ENCODE results near the gene CRACDL. TPM values are rescaled to one million over a fixed set of nuclear protein-coding genes. Genes with fewer than 3 reads are reported as not detected.
"Not testable (repeated sequence)": the region's sequence is repeated elsewhere in the genome, so short reads cannot be mapped to it uniquely, and the experiment has no call there.

Gene CRACDL
- total RNA-seq, 4 donors from 2014 or later, result 7.2 to 19.0 (median 15.4) TPM

DNA sequence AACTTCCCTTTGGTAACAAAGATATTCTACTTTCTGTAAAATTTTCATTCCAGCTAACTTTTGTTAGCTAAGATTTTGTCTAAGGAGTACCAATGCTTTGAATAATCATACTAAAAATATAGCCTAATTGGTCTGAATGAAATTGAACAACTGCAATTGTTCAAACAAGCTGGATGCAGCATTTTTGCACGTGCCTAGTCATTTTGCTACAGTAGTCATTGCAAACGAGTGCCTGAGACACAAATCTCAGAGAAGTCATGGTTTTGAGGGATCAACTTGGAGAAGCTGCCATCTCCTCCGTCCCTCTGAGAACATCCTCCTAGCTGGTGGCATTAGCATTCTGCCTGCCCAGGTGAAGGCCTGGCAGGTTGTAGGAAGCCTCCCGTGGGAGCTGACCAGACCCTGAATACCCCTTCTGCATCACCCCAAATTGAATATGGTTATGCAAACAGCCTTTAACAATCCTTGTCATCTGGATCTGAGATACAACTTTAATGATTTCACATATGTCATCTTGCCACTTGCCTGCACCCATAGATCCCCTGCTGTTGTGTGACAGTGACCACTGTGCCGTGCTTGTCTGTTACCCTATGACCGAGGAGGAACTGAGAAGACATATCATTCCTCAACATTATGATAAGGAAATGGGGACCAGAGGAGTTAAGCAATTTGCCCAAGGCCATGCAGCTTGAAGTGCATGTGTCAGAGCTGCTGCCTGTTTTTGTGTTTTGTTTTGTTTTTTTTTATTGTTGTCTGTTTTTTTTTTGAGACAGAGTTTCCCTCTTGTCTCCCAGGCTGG lies 176.0 kb downstream of the CRACDL start:
- H3K4me1 ChIP-seq, result peaks cover 0 to 26% (median 19%) of the 10 kb centered on the region in 4 donors
- no peaks in the 10 kb centered on the region for H3K9me3 ChIP-seq
- H3K27me3 ChIP-seq, result no peaks in the 10 kb centered on the region
- no peak overlapping the region for H3K4me3 ChIP-seq
- DNase-seq (ENCODE audit: low spot score in 2 of 2), result no peak
- H3K27ac ChIP-seq, result no peak overlapping the region
- TF ChIP-seq EP300 (IDR thresholded peaks at IDR 0.05) (no peak), POLR2A (IDR thresholded peaks at IDR 0.05) (no peak)
- TF ChIP-seq, protein P1, sequence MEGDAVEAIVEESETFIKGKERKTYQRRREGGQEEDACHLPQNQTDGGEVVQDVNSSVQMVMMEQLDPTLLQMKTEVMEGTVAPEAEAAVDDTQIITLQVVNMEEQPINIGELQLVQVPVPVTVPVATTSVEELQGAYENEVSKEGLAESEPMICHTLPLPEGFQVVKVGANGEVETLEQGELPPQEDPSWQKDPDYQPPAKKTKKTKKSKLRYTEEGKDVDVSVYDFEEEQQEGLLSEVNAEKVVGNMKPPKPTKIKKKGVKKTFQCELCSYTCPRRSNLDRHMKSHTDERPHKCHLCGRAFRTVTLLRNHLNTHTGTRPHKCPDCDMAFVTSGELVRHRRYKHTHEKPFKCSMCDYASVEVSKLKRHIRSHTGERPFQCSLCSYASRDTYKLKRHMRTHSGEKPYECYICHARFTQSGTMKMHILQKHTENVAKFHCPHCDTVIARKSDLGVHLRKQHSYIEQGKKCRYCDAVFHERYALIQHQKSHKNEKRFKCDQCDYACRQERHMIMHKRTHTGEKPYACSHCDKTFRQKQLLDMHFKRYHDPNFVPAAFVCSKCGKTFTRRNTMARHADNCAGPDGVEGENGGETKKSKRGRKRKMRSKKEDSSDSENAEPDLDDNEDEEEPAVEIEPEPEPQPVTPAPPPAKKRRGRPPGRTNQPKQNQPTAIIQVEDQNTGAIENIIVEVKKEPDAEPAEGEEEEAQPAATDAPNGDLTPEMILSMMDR (IDR thresholded peaks at IDR 0.05), result no peak
- WGBS, 2 donors, result 57 to 63% methylated on average over 6 of the region's 6 CpGs
- no peaks in the 10 kb centered on the region for H3K36me3 ChIP-seq

DNA sequence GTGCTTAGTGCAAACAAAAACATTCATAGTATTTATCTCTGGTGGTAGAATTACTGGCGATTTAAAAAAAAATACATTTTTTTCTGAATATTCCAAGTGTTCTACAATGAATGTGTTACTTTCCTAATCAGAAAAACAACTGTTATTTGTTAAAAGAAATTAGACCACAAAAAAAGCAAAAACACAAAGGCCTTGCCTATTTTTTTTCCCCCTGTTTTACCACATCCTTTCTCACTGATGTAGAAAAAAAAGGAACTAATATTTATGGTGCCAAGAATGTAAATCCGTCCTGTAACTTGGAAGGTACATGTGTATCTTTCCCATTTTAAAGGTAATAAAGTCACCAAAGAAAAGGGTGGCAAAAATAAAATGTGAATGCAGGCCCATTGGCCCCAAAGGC lies 176.7 kb downstream of the CRACDL start:
- H3K4me3 ChIP-seq, result no peak overlapping the region
- WGBS, 2 donors, result 67 to 68% methylated on average over 2 of the region's 2 CpGs

DNA sequence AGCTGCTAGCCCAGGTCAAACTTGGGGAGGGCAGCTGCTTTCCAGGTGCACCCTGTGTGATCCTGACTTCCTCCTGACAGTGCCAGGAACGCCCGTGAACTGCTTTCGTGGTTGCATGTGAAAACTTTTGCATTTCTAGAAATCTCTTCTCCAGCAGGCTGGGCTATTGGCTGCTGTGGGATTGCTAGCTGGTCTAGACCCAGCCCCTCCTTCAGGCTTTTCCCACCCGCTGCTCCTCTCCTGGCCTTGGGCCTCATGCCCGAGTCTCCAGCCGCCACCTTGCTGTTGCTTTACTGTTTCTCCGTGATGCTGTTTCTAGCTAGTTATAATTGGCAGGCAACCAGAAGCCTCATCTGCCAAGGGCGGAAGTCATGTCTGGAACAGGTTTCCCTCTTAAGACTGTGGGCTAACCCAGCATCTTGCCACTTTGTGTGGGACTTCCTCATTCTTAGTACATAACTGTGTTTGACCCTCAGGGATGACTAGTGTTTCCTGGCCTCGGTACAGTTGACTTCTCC lies 178.1 kb downstream of the CRACDL start:
- peak; percentile 26 to 74 for DNase-seq (ENCODE audit: low spot score in 2 of 2)
- 38 to 52% methylated on average over 9 of the region's 9 CpGs for WGBS, 2 donors
- no peaks in the 10 kb centered on the region for H3K36me3 ChIP-seq
- H3K4me3 ChIP-seq, result no peak overlapping the region
- H3K9me3 ChIP-seq, result no peaks in the 10 kb centered on the region
- H3K4me1 ChIP-seq, result peaks cover 0 to 26% (median 17%) of the 10 kb centered on the region in 4 donors
- peak overlapping the region in 3 of 4 donors; percentile 5 to 64 (median 23) for H3K27ac ChIP-seq
- TF ChIP-seq POLR2A (IDR thresholded peaks at IDR 0.05) (no peak), EP300 (IDR thresholded peaks at IDR 0.05) (peak in 1 of 2 donors; percentile 86)
- TF ChIP-seq, protein P1 (IDR thresholded peaks at IDR 0.05), result no peak
- H3K27me3 ChIP-seq, result no peaks in the 10 kb centered on the region

More for the DNA sequence above, 176.7 kb downstream of the CRACDL start:
- H3K9me3 ChIP-seq, result no peaks in the 10 kb centered on the region
- H3K27ac ChIP-seq, result no peak overlapping the region
- TF ChIP-seq, protein P1 (IDR thresholded peaks at IDR 0.05), result no peak
- TF ChIP-seq EP300 (IDR thresholded peaks at IDR 0.05) (no peak), POLR2A (IDR thresholded peaks at IDR 0.05) (no peak)
- no peaks in the 10 kb centered on the region for H3K27me3 ChIP-seq
- H3K4me1 ChIP-seq, result peaks cover 0 to 26% (median 19%) of the 10 kb centered on the region in 4 donors
- no peaks in the 10 kb centered on the region for H3K36me3 ChIP-seq
- no peak for DNase-seq (ENCODE audit: low spot score in 2 of 2)

DNA sequence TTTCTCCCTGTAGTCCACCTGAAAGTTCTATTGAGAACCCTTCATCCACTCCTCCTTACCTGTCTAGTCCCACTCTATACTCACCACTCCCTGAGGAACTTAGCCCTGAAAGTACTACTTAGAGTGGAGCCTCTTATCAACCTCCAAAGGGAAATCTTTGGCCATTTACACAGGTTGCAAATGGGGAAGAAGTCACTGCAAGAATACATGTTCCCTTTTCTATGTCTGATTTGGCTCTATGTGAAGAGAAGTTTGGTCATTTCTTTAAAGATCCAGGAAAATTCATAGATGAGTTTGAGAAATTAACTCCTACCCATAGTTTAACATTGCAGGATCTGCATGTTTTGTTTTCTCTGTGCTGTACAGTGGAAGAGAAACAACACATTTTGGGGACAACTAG lies 182.2 kb downstream of the CRACDL start:
- Histone ChIP-seq H3K27me3 (no peaks in the 10 kb centered on the region), H3K4me1 (peaks cover 0 to 15% (median 7%) of the 10 kb centered on the region in 4 donors), H3K36me3 (no peaks in the 10 kb centered on the region), H3K4me3 (no peak overlapping the region), H3K9me3 (no peaks in the 10 kb centered on the region), H3K27ac (no peak overlapping the region)
- TF ChIP-seq, protein P1 (IDR thresholded peaks at IDR 0.05), result no peak
- TF ChIP-seq POLR2A (IDR thresholded peaks at IDR 0.05) (no peak), EP300 (IDR thresholded peaks at IDR 0.05) (no peak)
- DNase-seq (ENCODE audit: low spot score in 2 of 2), result no peak

DNA sequence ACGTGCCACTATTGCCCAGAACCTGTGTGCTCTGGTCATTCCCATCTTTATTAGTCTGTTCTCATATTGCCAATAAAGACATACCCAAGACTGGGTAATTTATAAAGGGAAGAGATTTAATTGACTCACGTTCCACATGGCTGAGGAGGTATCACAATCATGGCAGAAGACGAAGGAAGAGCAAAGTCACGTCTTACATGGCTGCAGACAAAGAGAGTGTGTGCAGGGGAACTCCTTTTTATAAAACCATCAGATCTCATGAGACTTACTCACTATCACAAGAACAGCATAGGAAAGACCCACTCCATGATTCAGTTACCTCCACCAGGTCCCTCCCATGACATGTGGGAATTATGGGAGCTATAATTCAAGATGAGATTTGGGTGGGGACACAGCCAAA lies 183.3 kb downstream of the CRACDL start:
- DNase-seq (ENCODE audit: low spot score in 2 of 2), result not testable (repeated sequence)
- 85 to 89% methylated on average over 4 of the region's 4 CpGs for WGBS, 2 donors

More for the DNA sequence above, 183.3 kb downstream of the CRACDL start:
- not testable (repeated sequence) for H3K27me3 ChIP-seq, H3K4me3 ChIP-seq, H3K36me3 ChIP-seq, H3K27ac ChIP-seq, H3K9me3 ChIP-seq
- peaks cover 0 to 13% (median 5%) of the 10 kb centered on the region in 4 donors for H3K4me1 ChIP-seq
